Measurements from ENCODE around the gene MAPKAPK3.
A peak's percentile ranks its signal among the peaks of the same experiment; 100 is the strongest.

MAPKAPK3 gene

DNA sequence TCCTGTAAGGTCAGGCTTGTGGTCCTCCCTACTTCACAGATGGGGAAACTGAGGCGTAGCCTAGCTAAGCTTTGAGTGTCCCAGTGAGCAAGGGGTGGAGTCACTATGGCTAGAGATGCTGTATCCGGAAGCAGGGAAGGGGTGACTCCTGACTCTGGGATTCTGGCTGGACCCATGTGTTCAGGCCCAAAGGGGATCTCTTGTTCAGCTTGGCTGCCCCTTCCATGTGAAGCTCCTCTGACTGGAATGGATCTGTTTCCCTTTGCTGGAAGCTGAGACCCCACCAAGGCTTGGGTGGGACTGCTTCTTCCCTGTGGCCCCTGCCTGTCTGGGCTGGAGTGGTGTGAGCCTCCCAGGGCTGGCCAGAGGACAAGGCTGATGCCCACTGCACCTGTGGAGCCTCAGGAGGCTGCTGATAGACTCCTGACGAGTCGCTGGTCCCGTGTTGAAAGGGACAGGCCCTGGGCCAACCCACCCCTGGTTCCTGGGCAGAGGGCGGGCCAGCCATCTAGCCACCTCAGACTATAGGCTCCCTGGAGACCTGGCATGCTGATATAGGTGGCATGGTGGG, 1.0 kb downstream of the MAPKAPK3 start:
- Histone ChIP-seq H2AFZ (ENCODE audit: low read length, unreplicated experiment) (peak overlapping the region; percentile 97), H3K36me3 (ENCODE audit: insufficient read depth, low read length) (no peaks in the 10 kb centered on the region), H3K4me1 (ENCODE audit: control insufficient read depth, insufficient read depth, low read length, unreplicated experiment) (peaks cover 30% of the 10 kb centered on the region), H3K27ac (ENCODE audit: low read depth, low read length) (no peak overlapping the region), H3K27me3 (ENCODE audit: insufficient read depth, low read length) (no peaks in the 10 kb centered on the region), H3K79me2 (ENCODE audit: control insufficient read depth, insufficient read depth, low read length, unreplicated experiment) (peaks cover 30% of the 10 kb centered on the region), H3K4me3 (ENCODE audit: low read depth, low read length) (peak overlapping the region; percentile 98)

DNA sequence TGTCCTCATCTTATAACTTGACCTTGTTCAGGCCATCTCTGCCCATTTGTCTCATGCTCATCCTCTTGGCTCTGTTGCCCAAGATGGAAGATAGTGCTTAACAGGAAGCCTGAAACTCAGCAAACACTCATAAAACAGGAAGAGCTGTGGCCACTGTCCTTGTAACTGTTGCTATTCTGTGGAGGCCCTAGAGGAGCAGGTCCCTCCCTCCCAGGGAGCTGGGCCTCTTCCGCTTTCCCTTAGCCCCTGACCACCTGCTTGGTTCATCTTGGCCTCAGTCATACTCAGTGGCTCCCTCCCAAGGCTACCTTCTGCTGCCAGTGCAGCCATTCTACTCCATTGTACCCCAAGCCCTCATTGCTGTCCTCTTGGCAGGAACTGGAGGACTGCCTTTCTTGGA, 3.5 kb downstream of the MAPKAPK3 start:
- Histone ChIP-seq H3K79me2 (ENCODE audit: control insufficient read depth, insufficient read depth, low read length, unreplicated experiment) (peaks cover 46% of the 10 kb centered on the region), H3K4me1 (ENCODE audit: control insufficient read depth, insufficient read depth, low read length, unreplicated experiment) (peaks cover 49% of the 10 kb centered on the region), H3K27me3 (ENCODE audit: insufficient read depth, low read length) (no peaks in the 10 kb centered on the region), H3K36me3 (ENCODE audit: insufficient read depth, low read length) (no peaks in the 10 kb centered on the region), H3K4me3 (ENCODE audit: low read depth, low read length) (no peak overlapping the region), H2AFZ (ENCODE audit: low read length, unreplicated experiment) (no peak overlapping the region), H3K27ac (ENCODE audit: low read depth, low read length) (no peak overlapping the region)

DNA sequence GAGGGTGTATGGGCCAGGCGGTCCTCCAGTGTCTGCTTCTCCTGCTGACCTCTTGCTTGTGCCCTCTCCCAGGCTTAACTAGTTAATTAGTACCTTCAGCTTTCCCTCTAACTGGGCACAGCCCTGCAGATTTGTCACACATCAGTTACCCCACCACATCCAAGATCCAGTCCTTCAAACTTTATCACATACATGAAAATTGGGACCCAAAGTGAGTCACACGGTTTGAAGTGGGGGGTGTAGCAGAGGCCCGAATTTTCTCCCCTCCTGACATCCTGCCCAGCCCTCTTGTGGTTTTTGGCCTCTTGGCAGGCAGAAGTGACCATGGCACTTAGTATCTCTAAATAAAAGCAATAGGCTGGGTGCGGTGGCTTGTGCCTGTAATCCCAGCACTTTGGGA, 3.9 kb downstream of the MAPKAPK3 start:
- H3K27me3 ChIP-seq (ENCODE audit: insufficient read depth, low read length) = no peaks in the 10 kb centered on the region
- H2AFZ ChIP-seq (ENCODE audit: low read length, unreplicated experiment) = no peak overlapping the region
- peaks cover 49% of the 10 kb centered on the region for H3K4me1 ChIP-seq (ENCODE audit: control insufficient read depth, insufficient read depth, low read length, unreplicated experiment)
- H3K79me2 ChIP-seq (ENCODE audit: control insufficient read depth, insufficient read depth, low read length, unreplicated experiment) = peaks cover 50% of the 10 kb centered on the region
- H3K27ac ChIP-seq (ENCODE audit: low read depth, low read length) = no peak overlapping the region
- no peak overlapping the region for H3K4me3 ChIP-seq (ENCODE audit: low read depth, low read length)
- no peaks in the 10 kb centered on the region for H3K36me3 ChIP-seq (ENCODE audit: insufficient read depth, low read length)

DNA sequence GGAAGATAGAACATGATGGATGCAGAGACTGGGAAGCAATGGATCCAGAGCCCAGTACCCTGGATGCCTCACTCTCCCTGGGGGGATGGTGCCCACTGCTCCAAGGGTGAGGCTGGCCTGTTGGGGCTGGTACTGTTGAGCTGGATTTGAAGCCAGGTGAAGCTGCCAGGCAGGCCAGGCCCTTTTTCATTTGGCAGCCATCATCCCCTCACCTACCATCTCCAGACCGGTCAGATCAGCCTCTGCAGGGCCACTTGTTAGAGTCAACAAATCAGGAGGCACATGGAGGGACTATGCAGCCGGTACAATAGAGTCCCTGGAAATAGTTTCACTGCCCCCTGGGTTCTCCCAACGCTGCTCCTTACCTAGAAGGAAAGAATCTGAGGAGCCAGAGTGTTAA, 5.9 kb downstream of the MAPKAPK3 start:
- H3K79me2 ChIP-seq (ENCODE audit: control insufficient read depth, insufficient read depth, low read length, unreplicated experiment) = peaks cover 51% of the 10 kb centered on the region
- H3K4me1 ChIP-seq (ENCODE audit: control insufficient read depth, insufficient read depth, low read length, unreplicated experiment) = peaks cover 62% of the 10 kb centered on the region
- no peak overlapping the region for H2AFZ ChIP-seq (ENCODE audit: low read length, unreplicated experiment)
- H3K27me3 ChIP-seq (ENCODE audit: insufficient read depth, low read length) = no peaks in the 10 kb centered on the region
- H3K36me3 ChIP-seq (ENCODE audit: insufficient read depth, low read length) = no peaks in the 10 kb centered on the region
- no peak overlapping the region for H3K4me3 ChIP-seq (ENCODE audit: low read depth, low read length)
- no peak overlapping the region for H3K27ac ChIP-seq (ENCODE audit: low read depth, low read length)

DNA sequence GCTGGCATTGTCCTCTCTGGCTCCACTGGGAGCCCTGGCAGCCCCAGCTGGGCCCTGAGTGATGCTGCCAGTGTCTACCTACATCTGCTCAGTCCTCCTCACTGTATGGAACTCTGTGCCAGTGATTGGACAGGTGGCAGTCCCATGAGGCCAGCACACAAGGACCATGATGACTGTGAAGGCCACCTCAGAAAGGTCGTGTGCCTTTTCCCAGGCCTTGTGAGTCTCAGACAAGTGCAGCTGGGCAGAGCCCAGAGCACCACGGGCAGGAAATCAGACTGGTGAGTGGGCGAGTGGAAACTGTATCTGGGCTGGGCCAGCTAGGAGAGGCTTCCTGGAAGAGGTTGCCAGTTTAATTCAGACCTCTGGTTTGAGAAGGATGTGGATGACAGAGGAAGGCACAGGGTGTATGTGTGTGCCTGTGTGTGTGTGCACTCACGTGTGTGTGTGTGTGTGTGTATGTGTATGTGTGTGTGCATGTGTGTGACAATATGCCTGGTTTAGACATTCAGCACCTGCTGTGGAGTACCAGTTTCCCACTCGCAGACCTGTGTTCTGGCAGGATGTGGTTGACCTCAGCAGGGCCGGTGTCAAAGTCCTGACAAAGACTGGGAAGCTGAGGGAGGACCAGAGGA, 7.0 kb downstream of the MAPKAPK3 start:
- H3K36me3 ChIP-seq (ENCODE audit: insufficient read depth, low read length) = no peaks in the 10 kb centered on the region
- no peak overlapping the region for H3K4me3 ChIP-seq (ENCODE audit: low read depth, low read length)
- peaks cover 69% of the 10 kb centered on the region for H3K4me1 ChIP-seq (ENCODE audit: control insufficient read depth, insufficient read depth, low read length, unreplicated experiment)

DNA sequence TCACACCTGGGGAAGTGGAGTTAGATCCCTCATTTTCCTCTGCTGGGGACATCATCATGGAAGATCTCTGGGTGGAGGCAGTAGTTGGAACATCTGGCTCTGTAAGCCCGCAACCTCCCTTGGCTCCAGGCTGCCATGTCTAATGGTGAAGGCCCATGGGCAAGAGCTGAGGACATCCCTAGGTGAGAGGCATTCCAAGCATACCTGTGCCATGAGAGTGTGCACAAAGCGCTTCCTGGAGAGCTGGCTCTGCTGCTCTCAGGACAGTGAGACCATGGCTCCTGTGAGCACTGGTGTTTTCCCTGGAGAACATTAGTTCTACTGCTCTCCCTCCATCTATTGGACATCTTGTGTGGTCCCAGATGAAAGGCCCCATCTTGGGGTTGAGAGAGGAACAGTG, 7.7 kb downstream of the MAPKAPK3 start:
- Histone ChIP-seq H2AFZ (ENCODE audit: low read length, unreplicated experiment) (no peak overlapping the region), H3K79me2 (ENCODE audit: control insufficient read depth, insufficient read depth, low read length, unreplicated experiment) (peaks cover 54% of the 10 kb centered on the region), H3K4me3 (ENCODE audit: low read depth, low read length) (no peak overlapping the region), H3K27ac (ENCODE audit: low read depth, low read length) (no peak overlapping the region), H3K36me3 (ENCODE audit: insufficient read depth, low read length) (no peaks in the 10 kb centered on the region), H3K4me1 (ENCODE audit: control insufficient read depth, insufficient read depth, low read length, unreplicated experiment) (peaks cover 69% of the 10 kb centered on the region), H3K27me3 (ENCODE audit: insufficient read depth, low read length) (no peaks in the 10 kb centered on the region)

More for the DNA sequence above, 7.0 kb downstream of the MAPKAPK3 start:
- Histone ChIP-seq H3K27me3 (ENCODE audit: insufficient read depth, low read length) (no peaks in the 10 kb centered on the region), H3K79me2 (ENCODE audit: control insufficient read depth, insufficient read depth, low read length, unreplicated experiment) (peaks cover 54% of the 10 kb centered on the region), H3K27ac (ENCODE audit: low read depth, low read length) (no peak overlapping the region), H2AFZ (ENCODE audit: low read length, unreplicated experiment) (no peak overlapping the region)

DNA sequence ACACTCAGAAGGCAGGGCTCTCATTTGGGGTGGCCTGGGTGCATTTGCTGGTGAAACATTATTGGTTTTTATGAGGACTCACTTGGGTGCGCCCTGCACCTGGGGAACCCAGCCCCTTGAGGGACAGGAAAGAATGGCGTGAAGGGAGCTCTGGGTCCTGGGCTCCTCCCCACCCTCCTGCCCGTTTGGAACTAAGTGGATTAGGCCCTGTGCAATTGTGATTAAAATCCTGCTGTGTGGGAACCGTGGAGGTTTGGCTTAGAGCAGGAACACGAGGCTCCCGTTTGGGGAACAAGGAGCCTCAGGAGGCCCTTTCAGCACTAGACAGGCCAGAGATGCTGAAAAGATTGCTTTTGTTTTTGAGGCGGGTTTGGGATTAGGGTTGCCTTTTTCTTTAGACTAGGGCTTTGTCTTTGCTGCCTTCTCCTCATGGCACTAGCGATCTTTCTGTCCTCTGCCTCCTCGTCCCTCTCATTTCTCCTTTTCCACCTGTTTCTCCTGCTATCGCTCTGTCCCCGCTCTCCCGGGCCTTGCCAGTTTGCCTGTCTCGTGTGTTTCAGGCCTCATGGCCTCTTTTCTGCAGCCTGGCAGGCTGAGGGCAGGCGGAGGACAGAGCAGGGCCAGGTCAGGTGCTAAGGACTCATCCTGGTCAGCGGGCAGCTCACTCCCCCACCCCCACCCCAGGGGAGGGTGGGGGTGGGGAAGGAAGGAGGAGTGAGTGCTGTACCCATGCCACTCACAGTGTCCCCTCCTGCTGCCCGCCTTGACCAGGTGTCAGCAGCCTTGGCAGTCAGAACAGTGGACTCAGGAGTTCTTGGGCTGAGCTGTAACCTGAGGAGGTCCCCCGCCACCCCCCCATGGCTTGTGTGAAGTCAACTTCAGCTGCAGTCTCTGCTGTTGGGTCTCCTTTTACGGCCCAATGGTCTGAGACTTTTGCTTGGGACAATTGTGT, 8.6 kb downstream of the MAPKAPK3 start:
- Histone ChIP-seq H3K27me3 (ENCODE audit: insufficient read depth, low read length) (no peaks in the 10 kb centered on the region), H3K4me3 (ENCODE audit: low read depth, low read length) (no peak overlapping the region), H3K4me1 (ENCODE audit: control insufficient read depth, insufficient read depth, low read length, unreplicated experiment) (peaks cover 64% of the 10 kb centered on the region), H2AFZ (ENCODE audit: low read length, unreplicated experiment) (no peak overlapping the region), H3K79me2 (ENCODE audit: control insufficient read depth, insufficient read depth, low read length, unreplicated experiment) (peaks cover 55% of the 10 kb centered on the region), H3K27ac (ENCODE audit: low read depth, low read length) (no peak overlapping the region), H3K36me3 (ENCODE audit: insufficient read depth, low read length) (no peaks in the 10 kb centered on the region)

DNA sequence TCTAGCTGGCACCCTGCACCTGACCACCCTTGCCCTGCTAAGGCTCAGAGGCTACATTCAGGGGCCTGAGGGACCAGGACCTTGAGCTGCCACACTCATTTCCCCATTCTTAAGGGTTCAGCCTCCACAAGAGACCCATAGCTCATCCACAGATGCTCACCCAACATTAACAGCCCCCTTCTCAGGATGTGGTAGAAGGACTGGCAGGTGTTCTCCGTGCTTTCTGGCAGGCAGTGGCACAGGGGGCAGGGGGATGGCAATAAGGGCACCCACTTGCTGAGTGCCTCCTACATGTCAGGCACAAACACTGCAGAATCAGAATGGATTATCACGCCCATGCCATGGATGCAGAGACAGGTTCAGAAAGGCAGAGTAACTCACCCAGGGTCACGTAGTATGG, 9.4 kb downstream of the MAPKAPK3 start:
- Histone ChIP-seq H3K36me3 (ENCODE audit: insufficient read depth, low read length) (no peaks in the 10 kb centered on the region), H3K79me2 (ENCODE audit: control insufficient read depth, insufficient read depth, low read length, unreplicated experiment) (peaks cover 63% of the 10 kb centered on the region), H3K27me3 (ENCODE audit: insufficient read depth, low read length) (no peaks in the 10 kb centered on the region), H3K4me1 (ENCODE audit: control insufficient read depth, insufficient read depth, low read length, unreplicated experiment) (peaks cover 62% of the 10 kb centered on the region), H2AFZ (ENCODE audit: low read length, unreplicated experiment) (no peak overlapping the region), H3K27ac (ENCODE audit: low read depth, low read length) (peak overlapping the region; percentile 90), H3K4me3 (ENCODE audit: low read depth, low read length) (no peak overlapping the region)

DNA sequence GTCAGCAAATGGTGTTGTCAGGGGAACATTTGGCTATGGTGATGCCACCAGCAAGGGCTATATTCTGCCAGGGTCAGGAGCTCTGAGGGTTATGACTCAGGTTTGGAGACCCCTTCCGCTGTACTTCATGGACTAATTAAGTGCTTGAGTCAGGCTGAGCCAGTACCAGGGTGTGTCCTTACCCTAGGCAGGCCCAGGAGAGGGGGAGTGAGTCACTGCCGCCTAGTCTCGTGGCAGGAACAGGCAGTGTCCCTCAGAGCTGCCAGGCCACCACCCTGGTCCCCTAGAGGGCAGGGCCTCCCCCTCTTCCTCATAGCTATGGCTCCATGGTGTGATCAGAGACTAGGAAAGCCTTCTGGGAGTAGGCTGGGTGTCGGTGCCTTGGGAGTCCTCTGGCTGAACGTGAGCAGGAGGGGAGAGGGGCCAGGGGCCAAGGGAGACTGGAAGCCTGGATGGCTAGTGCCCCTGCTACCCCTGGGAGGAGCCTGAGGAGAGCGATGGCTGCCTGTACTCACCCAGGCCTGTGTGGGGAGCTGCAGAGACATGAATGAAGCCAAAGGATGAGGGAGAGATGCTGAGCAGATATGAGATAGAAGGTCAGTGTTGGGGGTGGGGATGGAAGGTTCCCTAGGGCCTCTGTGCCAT, 10.6 kb downstream of the MAPKAPK3 start:
- H3K4me1 ChIP-seq (ENCODE audit: control insufficient read depth, insufficient read depth, low read length, unreplicated experiment) = peaks cover 73% of the 10 kb centered on the region
- peak overlapping the region; percentile 90 for H3K27ac ChIP-seq (ENCODE audit: low read depth, low read length)
- H2AFZ ChIP-seq (ENCODE audit: low read length, unreplicated experiment) = no peak overlapping the region
- H3K27me3 ChIP-seq (ENCODE audit: insufficient read depth, low read length) = no peaks in the 10 kb centered on the region
- H3K4me3 ChIP-seq (ENCODE audit: low read depth, low read length) = peak overlapping the region; percentile 61
- H3K79me2 ChIP-seq (ENCODE audit: control insufficient read depth, insufficient read depth, low read length, unreplicated experiment) = peaks cover 72% of the 10 kb centered on the region
- H3K36me3 ChIP-seq (ENCODE audit: insufficient read depth, low read length) = no peaks in the 10 kb centered on the region

DNA sequence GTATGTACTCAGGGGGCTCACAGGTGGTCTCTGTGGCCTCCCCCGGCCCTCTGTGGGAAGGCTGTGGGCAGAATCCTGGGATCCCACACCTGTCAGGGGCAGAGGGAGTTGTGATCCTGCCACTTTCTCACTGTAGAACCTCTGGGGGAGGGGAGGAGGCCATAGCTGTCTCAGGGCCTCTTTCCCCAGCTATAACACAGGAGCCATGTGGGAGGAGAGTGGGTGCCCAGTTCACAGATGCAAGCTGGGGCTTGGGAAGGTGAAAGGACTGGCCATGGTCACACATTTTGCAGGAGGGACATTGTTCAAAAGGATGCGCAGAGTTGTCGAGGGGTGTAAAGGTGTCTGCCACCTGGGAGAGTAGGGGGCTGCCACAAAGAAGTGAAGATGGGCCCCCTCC, 11.7 kb downstream of the MAPKAPK3 start:
- Histone ChIP-seq H3K27me3 (ENCODE audit: insufficient read depth, low read length) (no peaks in the 10 kb centered on the region), H3K4me1 (ENCODE audit: control insufficient read depth, insufficient read depth, low read length, unreplicated experiment) (peaks cover 70% of the 10 kb centered on the region), H2AFZ (ENCODE audit: low read length, unreplicated experiment) (no peak overlapping the region), H3K27ac (ENCODE audit: low read depth, low read length) (peak overlapping the region; percentile 90), H3K79me2 (ENCODE audit: control insufficient read depth, insufficient read depth, low read length, unreplicated experiment) (peaks cover 73% of the 10 kb centered on the region), H3K4me3 (ENCODE audit: low read depth, low read length) (no peak overlapping the region), H3K36me3 (ENCODE audit: insufficient read depth, low read length) (no peaks in the 10 kb centered on the region)
